ENCODE data around the gene ITPKB. TPM values are rescaled to one million over a fixed set of nuclear protein-coding genes. Genes with fewer than 3 reads are reported as not detected.
"Not testable (repeated sequence)": the region's sequence is repeated elsewhere in the genome, so short reads cannot be mapped to it uniquely, and the experiment has no call there.

The ITPKB gene
- total RNA-seq, 1 experiment from 2014 or later, result 4.4 TPM

GRCh38 chr1:226749467-226749866 is 10.4 kb upstream of the ITPKB start:
- intact Hi-C loops (cut with micrococcal nuclease; ENCODE audit: unreplicated experiment), result no loop called here
- BruUV-seq (replicated peaks), result no TSS peak

GRCh38 chr1:226748306-226748705 is 9.2 kb upstream of the ITPKB start:
- Histone ChIP-seq H3K27me3 (replicated peaks; ENCODE audit: control insufficient read depth, insufficient read depth, low read length) (no peaks in the 10 kb centered on the region), H3K9me3 (peaks cover 2% of the 10 kb centered on the region; the same call in 1 of the 2 replicates), H3K36me3 (ENCODE audit: control insufficient read depth, insufficient read depth, low read length) (no peaks in the 10 kb centered on the region), H3K4me1 (no peaks in the 10 kb centered on the region), H3K4me3 (ENCODE audit: low read depth, low read length) (no peak overlapping the region)
- no TSS peak for BruUV-seq (replicated peaks)
- TF ChIP-seq CTCF (IDR thresholded peaks at IDR 0.05; ENCODE audit: insufficient read depth in 1 of 2, low read depth in 1 of 2, low read length in 1 of 2, severe bottlenecking in 1 of 2, unreplicated experiment in 1 of 2), result no peak
- Mint-ChIP-seq H3K9me3 (ENCODE audit: unreplicated experiment) (no peaks in the 10 kb centered on the region), H3K27me3 (ENCODE audit: insufficient read depth, unreplicated experiment) (peaks cover 9% of the 10 kb centered on the region), H3K4me1 (ENCODE audit: low read depth, unreplicated experiment) (no peaks in the 10 kb centered on the region), H3K36me3 (ENCODE audit: insufficient read depth, unreplicated experiment) (no peaks in the 10 kb centered on the region), H3K27ac (ENCODE audit: unreplicated experiment) (no peak overlapping the region), H3K4me3 (ENCODE audit: unreplicated experiment) (no peak overlapping the region)
- no peak for DNase-seq
- ChIA-PET POLR2A (no interaction called here), CTCF (no interaction called here)
- intact Hi-C loops (cut with micrococcal nuclease; ENCODE audit: unreplicated experiment), result no loop called here

More at GRCh38 chr1:226749467-226749866, 10.4 kb upstream of the ITPKB start:
- H3K4me1 ChIP-seq, result no peaks in the 10 kb centered on the region
- peaks cover 14% of the 10 kb centered on the region for H3K27me3 Mint-ChIP-seq (ENCODE audit: insufficient read depth, unreplicated experiment)
- no peak for DNase-seq
- no peaks in the 10 kb centered on the region for H3K36me3 ChIP-seq (ENCODE audit: control insufficient read depth, insufficient read depth, low read length)
- H3K27me3 ChIP-seq (replicated peaks; ENCODE audit: control insufficient read depth, insufficient read depth, low read length), result no peaks in the 10 kb centered on the region
- H3K36me3 Mint-ChIP-seq (ENCODE audit: insufficient read depth, unreplicated experiment), result no peaks in the 10 kb centered on the region
- H3K27ac Mint-ChIP-seq (ENCODE audit: unreplicated experiment), result no peak overlapping the region
- CTCF ChIA-PET, result no interaction called here
- no peaks in the 10 kb centered on the region for H3K9me3 Mint-ChIP-seq (ENCODE audit: unreplicated experiment)
- peaks cover 6% of the 10 kb centered on the region for H3K4me1 Mint-ChIP-seq (ENCODE audit: low read depth, unreplicated experiment)
- H3K4me3 Mint-ChIP-seq (ENCODE audit: unreplicated experiment), result no peak overlapping the region
- H3K9me3 ChIP-seq, result no peaks in the 10 kb centered on the region
- POLR2A ChIA-PET, result no interaction called here
- H3K4me3 ChIP-seq (ENCODE audit: low read depth, low read length), result no peak overlapping the region
- no peak for TF ChIP-seq CTCF (IDR thresholded peaks at IDR 0.05; ENCODE audit: insufficient read depth in 1 of 2, low read depth in 1 of 2, low read length in 1 of 2, severe bottlenecking in 1 of 2, unreplicated experiment in 1 of 2)

GRCh38 chr1:226747519-226748263 is 8.6 kb upstream of the ITPKB start:
- H3K27me3 Mint-ChIP-seq (ENCODE audit: insufficient read depth, unreplicated experiment); H3K4me3 Mint-ChIP-seq (ENCODE audit: unreplicated experiment); H3K4me1 Mint-ChIP-seq (ENCODE audit: low read depth, unreplicated experiment); intact Hi-C loops (cut with micrococcal nuclease; ENCODE audit: unreplicated experiment); H3K36me3 Mint-ChIP-seq (ENCODE audit: insufficient read depth, unreplicated experiment); H3K36me3 ChIP-seq (ENCODE audit: control insufficient read depth, insufficient read depth, low read length); CTCF ChIA-PET; POLR2A ChIA-PET; H3K27me3 ChIP-seq (replicated peaks; ENCODE audit: control insufficient read depth, insufficient read depth, low read length); H3K4me3 ChIP-seq (ENCODE audit: low read depth, low read length); H3K9me3 Mint-ChIP-seq (ENCODE audit: unreplicated experiment); BruUV-seq (replicated peaks); H3K27ac Mint-ChIP-seq (ENCODE audit: unreplicated experiment); H3K4me1 ChIP-seq; H3K9me3 ChIP-seq; DNase-seq: not testable (repeated sequence)
